ENCODE results near the gene GATB. TPM values are rescaled to one million over a fixed set of nuclear protein-coding genes. Genes with fewer than 3 reads are reported as not detected.

The GATB gene
- total and polyA plus RNA-seq, 2 experiments from 2014 or later = 17.7 to 18.9 TPM

DNA sequence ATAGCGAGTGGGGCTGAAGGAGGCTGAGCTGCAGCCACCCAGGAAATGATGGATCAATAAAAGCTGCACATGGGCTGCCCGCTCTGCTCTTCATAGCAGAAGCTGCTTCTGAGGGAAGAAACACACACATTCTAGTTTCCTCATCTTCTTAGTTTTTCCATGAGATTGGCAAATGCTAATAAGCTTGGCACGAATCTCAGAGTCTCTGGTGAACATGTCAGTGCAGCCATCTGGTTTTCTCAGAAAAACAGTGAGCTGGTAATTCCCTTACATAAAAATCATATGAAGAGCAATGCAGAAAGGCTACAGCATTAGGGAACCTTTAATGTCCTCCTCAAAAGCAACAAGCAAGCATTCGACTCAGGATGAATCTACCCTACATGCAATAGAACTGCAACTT is 69.9 kb downstream of the GATB start (continued):
- TF ChIP-seq, protein P1, sequence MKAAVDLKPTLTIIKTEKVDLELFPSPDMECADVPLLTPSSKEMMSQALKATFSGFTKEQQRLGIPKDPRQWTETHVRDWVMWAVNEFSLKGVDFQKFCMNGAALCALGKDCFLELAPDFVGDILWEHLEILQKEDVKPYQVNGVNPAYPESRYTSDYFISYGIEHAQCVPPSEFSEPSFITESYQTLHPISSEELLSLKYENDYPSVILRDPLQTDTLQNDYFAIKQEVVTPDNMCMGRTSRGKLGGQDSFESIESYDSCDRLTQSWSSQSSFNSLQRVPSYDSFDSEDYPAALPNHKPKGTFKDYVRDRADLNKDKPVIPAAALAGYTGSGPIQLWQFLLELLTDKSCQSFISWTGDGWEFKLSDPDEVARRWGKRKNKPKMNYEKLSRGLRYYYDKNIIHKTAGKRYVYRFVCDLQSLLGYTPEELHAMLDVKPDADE (IDR thresholded peaks at IDR 0.05) = no peak
- TF ChIP-seq, protein P2, sequence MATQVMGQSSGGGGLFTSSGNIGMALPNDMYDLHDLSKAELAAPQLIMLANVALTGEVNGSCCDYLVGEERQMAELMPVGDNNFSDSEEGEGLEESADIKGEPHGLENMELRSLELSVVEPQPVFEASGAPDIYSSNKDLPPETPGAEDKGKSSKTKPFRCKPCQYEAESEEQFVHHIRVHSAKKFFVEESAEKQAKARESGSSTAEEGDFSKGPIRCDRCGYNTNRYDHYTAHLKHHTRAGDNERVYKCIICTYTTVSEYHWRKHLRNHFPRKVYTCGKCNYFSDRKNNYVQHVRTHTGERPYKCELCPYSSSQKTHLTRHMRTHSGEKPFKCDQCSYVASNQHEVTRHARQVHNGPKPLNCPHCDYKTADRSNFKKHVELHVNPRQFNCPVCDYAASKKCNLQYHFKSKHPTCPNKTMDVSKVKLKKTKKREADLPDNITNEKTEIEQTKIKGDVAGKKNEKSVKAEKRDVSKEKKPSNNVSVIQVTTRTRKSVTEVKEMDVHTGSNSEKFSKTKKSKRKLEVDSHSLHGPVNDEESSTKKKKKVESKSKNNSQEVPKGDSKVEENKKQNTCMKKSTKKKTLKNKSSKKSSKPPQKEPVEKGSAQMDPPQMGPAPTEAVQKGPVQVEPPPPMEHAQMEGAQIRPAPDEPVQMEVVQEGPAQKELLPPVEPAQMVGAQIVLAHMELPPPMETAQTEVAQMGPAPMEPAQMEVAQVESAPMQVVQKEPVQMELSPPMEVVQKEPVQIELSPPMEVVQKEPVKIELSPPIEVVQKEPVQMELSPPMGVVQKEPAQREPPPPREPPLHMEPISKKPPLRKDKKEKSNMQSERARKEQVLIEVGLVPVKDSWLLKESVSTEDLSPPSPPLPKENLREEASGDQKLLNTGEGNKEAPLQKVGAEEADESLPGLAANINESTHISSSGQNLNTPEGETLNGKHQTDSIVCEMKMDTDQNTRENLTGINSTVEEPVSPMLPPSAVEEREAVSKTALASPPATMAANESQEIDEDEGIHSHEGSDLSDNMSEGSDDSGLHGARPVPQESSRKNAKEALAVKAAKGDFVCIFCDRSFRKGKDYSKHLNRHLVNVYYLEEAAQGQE (IDR thresholded peaks at IDR 0.05; ENCODE audit: unreplicated experiment) = no peak
- TF ChIP-seq EZH2phosphoT487 (IDR thresholded peaks at IDR 0.05; ENCODE audit: unreplicated experiment) = no peak
- no peak for TF ChIP-seq JUNB (IDR thresholded peaks at IDR 0.05; ENCODE audit: unreplicated experiment)
- TF ChIP-seq EZH2 (IDR thresholded peaks at IDR 0.05; ENCODE audit: low read depth, unreplicated experiment) = no peak
- TF ChIP-seq, protein P3, sequence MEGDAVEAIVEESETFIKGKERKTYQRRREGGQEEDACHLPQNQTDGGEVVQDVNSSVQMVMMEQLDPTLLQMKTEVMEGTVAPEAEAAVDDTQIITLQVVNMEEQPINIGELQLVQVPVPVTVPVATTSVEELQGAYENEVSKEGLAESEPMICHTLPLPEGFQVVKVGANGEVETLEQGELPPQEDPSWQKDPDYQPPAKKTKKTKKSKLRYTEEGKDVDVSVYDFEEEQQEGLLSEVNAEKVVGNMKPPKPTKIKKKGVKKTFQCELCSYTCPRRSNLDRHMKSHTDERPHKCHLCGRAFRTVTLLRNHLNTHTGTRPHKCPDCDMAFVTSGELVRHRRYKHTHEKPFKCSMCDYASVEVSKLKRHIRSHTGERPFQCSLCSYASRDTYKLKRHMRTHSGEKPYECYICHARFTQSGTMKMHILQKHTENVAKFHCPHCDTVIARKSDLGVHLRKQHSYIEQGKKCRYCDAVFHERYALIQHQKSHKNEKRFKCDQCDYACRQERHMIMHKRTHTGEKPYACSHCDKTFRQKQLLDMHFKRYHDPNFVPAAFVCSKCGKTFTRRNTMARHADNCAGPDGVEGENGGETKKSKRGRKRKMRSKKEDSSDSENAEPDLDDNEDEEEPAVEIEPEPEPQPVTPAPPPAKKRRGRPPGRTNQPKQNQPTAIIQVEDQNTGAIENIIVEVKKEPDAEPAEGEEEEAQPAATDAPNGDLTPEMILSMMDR (conservative IDR thresholded peaks at IDR 0.05; ENCODE audit: low read depth in 2 of 2) = no peak
- no peak for TF ChIP-seq ZNF331 (CRISPR knock-in tag; IDR thresholded peaks at IDR 0.05; ENCODE audit: low read depth)
- no peak for TF ChIP-seq POLR2AphosphoS5 (IDR thresholded peaks at IDR 0.05; ENCODE audit: low read depth)

DNA sequence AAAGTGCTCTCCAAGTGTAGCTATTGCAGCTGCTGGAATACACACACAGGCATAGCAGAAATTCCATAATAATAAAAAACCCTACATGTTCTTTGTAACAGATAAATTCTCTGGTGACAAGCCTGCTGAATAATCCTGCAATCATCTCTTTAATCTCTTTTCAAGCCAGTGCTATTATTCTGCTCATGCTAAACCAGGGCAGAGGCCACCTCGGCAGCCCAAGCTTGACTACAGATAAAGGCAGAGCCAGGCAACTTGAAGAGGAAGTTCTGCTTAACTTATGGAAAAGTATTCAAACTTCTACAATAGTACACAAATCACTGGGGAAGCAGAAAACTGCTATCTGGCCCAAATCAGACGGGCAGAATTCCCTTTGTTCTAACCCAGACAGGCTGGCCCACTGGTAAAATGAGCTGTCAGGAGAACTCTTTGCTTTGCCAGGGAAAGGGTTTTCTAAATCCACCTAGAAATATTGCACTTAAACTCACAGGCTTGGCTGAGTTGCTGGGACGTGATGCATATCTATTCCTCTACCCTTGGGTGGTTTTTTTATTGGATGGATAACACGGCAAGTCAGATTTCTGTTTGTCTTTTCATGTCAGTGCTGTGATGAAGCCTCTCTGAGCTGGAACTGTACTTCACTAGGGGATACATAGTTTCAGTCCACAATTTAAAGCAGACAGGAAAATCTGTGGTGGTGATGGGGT is 70.5 kb downstream of the GATB start:
- Histone ChIP-seq H3K4me2 (no peak overlapping the region), H2AFZ (no peak overlapping the region), H3K36me3 (ENCODE audit: insufficient read depth) (no peaks in the 10 kb centered on the region), H3K27ac (ENCODE audit: low read depth) (0 out of 2 replicates have a peak overlapping the region, but pooled peaks have one; percentile 21), H3K4me1 (ENCODE audit: insufficient read depth) (peaks cover 6% of the 10 kb centered on the region; the same call in 1 of the 2 replicates), H3K27me3 (ENCODE audit: insufficient read depth) (no peaks in the 10 kb centered on the region), H3K9me2 (ENCODE audit: insufficient read depth) (no peaks in the 10 kb centered on the region), H3K4me3 (no peak overlapping the region), H3F3A (replicated peaks; ENCODE audit: low read depth) (no peaks in the 10 kb centered on the region), H3K79me2 (replicated peaks; ENCODE audit: insufficient read depth) (no peaks in the 10 kb centered on the region), H4K20me1 (replicated peaks; ENCODE audit: insufficient read depth) (no peaks in the 10 kb centered on the region)
- Mint-ChIP-seq H3K9me3 (peaks cover 3% of the 10 kb centered on the region; the same call in 2 of the 3 replicates), H3K36me3 (ENCODE audit: low read depth) (peaks cover 24% of the 10 kb centered on the region), H3K27ac (no peak overlapping the region), H3K27me3 (ENCODE audit: insufficient read depth, low read depth, poor library complexity) (peaks cover 5% of the 10 kb centered on the region), H3K4me1 (peaks cover 5% of the 10 kb centered on the region), H3K4me3 (no peak overlapping the region)
- DNase-seq (ENCODE audit: low spot score) (no peak), ATAC-seq (no peak)
- TF ChIP-seq, protein P4, sequence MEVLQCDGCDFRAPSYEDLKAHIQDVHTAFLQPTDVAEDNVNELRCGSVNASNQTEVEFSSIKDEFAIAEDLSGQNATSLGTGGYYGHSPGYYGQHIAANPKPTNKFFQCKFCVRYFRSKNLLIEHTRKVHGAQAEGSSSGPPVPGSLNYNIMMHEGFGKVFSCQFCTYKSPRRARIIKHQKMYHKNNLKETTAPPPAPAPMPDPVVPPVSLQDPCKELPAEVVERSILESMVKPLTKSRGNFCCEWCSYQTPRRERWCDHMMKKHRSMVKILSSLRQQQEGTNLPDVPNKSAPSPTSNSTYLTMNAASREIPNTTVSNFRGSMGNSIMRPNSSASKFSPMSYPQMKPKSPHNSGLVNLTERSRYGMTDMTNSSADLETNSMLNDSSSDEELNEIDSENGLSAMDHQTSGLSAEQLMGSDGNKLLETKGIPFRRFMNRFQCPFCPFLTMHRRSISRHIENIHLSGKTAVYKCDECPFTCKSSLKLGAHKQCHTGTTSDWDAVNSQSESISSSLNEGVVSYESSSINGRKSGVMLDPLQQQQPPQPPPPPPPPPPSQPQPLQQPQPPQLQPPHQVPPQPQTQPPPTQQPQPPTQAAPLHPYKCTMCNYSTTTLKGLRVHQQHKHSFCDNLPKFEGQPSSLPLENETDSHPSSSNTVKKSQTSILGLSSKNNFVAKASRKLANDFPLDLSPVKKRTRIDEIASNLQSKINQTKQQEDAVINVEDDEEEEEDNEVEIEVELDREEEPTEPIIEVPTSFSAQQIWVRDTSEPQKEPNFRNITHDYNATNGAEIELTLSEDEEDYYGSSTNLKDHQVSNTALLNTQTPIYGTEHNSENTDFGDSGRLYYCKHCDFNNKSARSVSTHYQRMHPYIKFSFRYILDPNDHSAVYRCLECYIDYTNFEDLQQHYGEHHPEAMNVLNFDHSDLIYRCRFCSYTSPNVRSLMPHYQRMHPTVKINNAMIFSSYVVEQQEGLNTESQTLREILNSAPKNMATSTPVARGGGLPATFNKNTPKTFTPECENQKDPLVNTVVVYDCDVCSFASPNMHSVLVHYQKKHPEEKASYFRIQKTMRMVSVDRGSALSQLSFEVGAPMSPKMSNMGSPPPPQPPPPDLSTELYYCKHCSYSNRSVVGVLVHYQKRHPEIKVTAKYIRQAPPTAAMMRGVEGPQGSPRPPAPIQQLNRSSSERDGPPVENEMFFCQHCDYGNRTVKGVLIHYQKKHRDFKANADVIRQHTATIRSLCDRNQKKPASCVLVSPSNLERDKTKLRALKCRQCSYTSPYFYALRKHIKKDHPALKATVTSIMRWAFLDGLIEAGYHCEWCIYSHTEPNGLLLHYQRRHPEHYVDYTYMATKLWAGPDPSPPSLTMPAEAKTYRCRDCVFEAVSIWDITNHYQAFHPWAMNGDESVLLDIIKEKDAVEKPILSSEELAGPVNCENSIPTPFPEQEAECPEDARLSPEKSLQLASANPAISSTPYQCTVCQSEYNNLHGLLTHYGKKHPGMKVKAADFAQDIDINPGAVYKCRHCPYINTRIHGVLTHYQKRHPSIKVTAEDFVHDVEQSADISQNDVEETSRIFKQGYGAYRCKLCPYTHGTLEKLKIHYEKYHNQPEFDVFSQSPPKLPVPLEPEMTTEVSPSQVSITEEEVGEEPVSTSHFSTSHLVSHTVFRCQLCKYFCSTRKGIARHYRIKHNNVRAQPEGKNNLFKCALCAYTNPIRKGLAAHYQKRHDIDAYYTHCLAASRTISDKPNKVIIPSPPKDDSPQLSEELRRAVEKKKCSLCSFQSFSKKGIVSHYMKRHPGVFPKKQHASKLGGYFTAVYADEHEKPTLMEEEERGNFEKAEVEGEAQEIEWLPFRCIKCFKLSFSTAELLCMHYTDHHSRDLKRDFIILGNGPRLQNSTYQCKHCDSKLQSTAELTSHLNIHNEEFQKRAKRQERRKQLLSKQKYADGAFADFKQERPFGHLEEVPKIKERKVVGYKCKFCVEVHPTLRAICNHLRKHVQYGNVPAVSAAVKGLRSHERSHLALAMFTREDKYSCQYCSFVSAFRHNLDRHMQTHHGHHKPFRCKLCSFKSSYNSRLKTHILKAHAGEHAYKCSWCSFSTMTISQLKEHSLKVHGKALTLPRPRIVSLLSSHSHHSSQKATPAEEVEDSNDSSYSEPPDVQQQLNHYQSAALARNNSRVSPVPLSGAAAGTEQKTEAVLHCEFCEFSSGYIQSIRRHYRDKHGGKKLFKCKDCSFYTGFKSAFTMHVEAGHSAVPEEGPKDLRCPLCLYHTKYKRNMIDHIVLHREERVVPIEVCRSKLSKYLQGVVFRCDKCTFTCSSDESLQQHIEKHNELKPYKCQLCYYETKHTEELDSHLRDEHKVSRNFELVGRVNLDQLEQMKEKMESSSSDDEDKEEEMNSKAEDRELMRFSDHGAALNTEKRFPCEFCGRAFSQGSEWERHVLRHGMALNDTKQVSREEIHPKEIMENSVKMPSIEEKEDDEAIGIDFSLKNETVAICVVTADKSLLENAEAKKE (CRISPR knock-in tag; IDR thresholded peaks at IDR 0.05) = no peak
- TF ChIP-seq, protein P1 (IDR thresholded peaks at IDR 0.05) = no peak
- TF ChIP-seq CREB1 (CRISPR knock-in tag; IDR thresholded peaks at IDR 0.05; ENCODE audit: low read depth) = no peak
